NCI-H2227 (cell line): Measurements from ENCODE around the gene C17orf75.
"Not testable (repeated sequence)": the region's sequence is repeated elsewhere in the genome, so short reads cannot be mapped to it uniquely, and the experiment has no call there.

Experiments used
- DNase-seq: peaks from one replicate; lab custom pipeline; 2025; ENCODE audit not compliant: unreplicated experiment; lab: John Stamatoyannopoulos, UW

C17orf75 gene

DNA sequence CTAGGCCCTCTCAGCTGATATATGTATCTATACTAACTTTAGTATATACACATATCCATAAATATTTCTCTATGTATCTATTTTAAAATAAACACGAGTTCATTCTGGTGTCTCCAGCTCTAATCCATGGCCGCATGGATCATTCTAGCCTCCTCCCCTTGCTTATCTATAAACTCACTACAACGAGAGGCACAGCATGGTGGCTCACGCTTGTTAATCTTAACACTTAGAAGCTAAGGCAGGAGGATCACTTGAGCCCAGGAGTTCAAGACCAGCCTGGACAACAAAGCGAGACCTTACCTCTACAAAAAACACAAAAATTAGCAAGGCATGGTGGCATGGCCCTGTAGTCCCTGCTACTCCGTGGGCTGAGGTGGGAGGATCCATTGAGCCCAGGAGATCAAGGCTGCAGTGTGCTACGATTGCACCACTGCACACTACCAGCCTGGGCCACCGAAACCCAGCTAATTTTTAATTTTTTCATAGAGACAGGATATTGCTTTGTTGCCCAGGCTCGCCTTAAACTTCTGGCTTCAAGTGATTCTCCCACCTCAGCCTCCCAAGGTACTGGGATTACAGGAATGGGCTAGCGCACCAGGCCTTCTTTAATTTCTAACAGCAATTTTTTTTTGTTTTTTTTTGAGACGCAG, 4.1 kb upstream of the C17orf75 start:
- no peak for DNase-seq

DNA sequence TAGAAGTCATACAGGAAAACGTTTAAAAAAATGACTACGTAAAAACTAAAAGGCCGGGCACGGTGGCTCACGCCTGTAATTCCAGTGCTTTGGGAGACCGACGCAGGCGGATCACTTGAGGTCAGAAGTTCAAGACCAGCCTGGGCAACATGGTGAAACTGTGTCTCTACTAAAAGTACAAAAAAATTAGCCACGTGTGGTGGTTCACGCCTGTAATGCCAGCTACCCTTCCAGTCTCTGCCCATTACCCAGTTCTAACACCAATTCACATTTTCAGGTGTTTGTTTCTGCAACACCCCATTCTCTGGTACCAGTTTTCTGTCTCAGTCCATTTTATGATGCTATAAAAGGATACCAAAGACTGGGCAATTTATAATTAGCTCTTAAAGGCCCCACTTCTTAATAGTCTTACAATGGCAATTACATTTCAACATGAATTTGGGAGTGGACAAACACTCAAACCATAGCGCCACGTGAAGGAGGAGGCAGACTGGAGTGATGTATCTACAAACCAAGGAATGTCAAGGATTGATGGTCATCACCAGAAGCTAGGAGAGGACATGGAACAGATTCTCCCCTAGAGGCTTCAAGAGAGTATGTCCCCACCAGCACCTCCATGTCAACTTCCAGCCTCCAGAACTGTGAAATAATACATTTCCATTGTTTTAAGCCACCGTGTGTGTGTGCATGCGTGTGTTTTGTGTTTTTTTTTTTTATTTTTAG, 791 bp upstream of the C17orf75 start:
- peak; percentile 7 for DNase-seq

DNA sequence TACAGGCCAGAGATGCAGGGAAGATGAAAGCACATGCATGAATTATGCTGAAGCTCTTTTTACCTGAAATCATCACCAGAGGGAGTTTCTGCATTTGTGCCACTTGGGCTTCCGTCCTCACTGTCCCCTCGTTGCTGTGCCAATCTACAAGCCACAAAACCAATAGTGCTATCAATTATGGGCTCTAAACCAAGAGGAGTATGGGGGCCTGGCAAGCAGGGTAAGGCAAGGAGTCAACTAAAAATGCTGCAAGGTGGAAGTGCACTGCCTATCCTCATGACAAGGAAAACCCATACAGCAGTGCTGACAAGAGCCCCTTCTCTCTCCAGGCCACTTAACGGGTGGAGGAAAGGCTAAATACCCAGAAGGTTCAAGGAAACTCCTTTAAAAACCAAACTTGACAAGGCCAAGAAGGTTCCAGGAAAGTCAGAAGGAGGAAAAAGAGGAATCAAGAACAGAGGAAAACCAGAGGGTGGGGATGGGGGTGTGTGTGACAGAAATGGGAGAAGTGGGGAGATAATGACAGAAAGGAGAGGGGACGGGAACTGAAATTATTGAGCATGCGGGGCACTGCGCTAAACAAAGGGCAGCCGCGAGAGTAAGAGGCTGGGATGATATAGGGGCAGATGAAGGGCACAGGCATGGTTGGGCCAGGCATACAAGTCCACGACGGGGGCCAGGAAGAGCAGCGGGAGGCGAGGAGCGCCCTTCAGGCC, 674 bp downstream of the C17orf75 start:
- DNase-seq, result peak; percentile 40

DNA sequence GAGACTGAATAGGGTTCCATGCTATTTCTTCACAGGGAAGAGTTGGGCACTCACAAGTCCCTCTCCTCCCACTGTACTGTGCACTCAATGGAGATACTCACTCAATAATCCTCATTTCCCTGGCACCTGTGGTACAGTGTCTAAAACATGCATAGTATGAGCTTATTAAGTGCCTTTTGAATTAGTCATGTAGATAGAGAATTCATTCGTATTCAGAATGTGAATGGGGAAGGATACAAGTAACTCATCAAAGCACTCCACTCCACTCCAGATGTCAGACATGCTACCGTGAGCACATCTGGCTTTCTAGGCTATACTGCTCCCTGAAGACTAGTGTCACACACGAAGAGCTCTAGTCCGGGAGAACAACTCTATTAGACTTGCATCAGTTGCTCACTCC, 6.3 kb downstream of the C17orf75 start:
- no peak for DNase-seq

DNA sequence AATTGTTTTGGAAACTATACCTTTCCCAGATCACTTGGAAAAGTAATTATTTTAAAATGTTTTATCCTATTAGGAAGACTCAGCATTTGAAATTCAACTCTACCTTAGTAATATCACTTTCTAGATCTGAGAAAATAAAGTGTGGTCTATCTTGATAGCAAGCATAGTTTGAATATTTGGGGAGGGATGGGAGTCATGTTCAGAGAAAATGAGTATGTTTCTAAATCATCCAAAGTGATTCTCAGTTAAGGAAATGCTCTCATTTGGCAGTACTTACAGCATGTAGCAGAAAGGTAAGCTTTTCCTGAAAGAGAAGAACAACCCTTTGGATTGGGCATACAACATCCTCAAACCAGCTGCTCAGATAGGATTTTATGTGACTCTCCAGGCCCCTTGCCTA, 6.9 kb downstream of the C17orf75 start:
- no peak for DNase-seq

DNA sequence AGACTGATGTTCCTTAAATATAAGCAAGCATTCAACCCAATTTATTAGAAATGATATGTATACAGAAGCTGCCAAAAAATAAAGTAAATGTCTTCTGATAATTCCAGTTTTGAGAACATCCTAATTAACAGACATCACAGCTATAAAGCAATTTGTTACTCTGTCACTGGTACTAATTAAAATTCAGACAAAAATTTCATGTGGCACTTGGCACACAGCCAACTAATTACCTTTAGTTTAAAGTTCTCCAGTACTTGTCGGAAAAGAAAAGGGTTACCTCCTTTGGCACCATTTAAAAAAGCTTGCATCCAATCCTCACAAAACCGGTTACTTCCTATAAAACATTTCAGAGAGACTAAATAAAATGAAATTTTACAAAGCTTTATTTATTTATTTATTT, 8.8 kb downstream of the C17orf75 start:
- no peak for DNase-seq

DNA sequence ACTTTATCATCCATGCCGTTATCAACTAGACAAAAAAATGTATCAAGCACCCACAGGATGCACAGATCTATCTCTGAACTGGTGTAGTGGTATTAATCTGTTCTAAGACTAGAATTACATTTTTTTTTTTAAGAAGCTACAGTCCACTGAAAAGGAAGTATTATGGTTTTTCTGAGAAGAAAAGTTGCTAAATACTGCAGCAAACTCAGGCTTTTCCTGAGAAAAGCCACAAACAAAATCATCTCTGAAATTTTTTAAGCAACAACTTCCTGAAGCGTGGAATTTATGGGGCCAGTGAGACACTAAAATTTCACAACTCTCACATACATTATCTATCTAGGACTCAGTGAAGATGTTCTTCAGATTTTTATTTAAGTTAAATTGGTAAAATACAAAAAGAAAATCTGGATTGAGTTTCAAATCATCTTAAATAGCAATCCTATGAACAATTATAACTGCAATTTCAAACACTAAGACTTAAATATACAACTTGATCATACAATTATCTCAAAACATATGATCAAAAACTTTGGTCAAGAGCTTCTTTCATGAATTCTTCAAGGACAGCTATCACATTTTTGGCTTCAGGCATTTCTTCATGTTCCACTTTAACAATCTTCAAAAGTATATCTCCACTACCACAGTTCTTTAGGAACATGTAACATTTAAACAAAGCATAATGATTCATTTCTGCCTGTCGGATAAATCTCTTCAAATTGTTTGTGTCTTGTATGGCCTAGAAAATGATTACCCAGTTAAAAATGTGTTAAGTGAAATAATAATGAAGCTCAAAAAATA, 10.5 kb downstream of the C17orf75 start:
- DNase-seq, result no peak

DNA sequence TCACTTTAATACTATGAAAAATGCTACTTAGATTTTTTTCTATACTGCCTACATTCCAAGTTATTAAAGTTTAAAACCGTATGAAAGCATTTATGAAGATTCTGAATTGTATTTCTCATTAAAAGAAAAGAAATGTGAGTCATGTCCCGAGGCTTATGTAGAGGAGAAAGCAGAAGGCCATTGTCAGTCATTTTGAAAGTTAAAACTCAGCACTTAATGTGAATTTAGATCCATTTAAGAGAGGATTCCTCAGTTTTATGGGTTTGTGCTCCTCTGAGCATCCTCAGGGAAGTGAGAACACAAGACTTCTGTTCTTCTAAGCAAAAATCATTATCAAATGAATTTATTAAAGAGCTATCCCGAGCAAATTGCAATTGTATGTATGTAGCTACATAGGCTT, 11.8 kb downstream of the C17orf75 start:
- no peak for DNase-seq

DNA sequence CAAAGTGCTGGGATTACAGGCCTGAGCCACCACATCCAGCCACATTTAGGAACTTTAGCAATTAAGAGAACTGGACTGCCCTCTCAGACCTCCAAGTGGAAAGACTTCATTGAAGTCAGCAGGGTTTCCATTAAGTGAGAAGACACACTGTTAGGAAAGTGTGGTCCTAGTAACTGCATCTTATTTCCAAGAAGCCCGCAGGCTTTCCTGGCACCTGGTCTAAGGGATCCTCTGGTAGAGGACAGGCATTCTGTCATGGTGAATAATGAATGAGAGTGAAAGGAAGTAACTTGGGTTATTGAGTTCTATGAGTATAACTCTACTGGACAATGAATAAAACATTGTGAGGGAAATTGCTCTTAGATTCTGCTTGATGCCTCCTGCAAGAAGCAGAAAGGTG, 14.1 kb downstream of the C17orf75 start:
- DNase-seq, result no peak

DNA sequence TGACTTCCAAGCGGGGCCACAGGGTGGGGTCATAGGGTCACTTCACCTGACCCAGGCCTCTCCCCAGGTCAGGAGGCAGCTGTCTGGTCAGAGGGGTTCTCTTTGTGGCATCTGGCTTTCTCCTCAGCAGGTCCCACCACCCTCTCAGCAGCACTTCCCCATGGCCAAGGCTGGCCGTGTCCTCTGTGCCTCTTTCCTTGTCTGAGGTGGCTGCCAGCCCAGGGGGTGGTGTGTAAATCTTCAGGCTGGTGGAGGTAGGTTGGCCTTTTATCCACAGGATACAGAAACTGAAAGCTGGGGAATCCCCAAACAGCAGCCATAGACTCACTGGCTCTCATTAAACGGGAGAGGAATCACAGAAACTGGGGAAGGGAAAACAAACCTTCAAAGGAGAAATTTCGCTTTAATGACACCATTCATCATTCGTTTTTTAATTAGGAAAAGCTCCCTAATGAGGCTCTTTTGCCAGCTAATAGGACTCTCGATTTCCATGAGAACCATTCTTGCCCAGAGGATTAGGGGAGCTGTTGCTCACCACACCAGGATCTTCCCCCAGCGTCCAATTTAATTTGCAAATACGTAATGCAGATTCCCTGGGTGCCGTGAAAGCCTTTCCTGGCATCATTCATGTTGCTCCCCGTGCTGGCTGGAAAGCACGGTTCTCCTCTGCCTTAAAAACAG, 18.0 kb downstream of the C17orf75 start:
- DNase-seq, result no peak

DNA sequence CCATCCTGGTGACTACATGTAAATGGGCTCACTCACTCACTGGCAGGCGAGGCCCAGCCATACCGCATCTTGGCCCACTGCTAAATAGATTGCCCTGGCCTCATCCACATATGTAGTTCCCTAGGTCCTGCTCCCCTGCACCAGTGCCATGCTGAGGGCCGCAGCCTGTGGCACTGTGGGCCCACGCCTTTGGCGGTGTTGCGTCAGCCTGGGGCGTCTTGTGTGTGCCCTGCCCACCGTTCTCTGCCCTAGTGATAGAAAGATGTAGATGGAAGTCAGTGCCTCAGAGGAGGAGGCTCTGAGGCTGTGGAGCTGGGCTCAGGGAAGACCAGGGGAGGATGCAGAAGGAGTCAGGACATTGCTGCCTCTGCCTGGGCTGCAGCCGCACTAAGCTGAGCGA, 18.9 kb downstream of the C17orf75 start:
- DNase-seq, result no peak

DNA sequence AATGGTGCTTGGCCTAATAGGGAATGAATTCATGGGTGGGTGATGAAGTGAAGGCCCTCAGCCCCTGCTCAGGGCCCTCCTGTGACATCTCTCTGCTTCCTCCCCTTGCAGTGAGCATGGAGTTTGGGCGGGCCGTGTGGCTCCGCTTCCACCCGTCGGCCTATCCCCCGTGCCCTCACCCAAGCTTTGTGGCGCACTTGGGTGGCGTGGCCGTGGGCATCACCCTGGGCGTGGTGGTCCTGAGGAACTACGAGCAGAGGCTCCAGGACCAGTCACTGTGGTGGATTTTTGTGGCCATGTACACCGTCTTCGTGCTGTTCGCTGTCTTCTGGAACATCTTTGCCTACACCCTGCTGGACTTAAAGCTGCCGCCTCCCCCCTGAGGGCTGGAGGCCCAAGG, 21.1 kb downstream of the C17orf75 start:
- no peak for DNase-seq

DNA sequence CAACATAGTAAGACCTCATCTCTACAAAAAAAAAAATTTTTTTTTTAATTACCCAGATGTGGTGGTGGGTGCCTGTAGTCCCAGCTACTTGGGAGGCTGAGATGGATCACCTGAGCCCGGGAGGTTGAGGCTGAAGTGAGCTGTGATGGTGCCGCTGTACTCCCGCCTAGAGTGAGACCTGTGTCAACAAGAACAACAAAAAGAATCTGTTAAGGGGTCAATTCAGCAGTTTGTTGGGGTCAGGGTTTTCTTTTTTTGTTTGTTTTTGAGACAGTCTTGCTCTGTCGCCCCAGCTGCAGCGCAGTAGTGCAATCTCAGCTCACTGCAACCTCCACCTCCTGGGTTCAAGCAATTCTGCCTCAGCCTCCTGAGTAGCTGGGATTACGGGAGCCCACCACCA, 21.9 kb downstream of the C17orf75 start:
- DNase-seq, result not testable (repeated sequence)

DNA sequence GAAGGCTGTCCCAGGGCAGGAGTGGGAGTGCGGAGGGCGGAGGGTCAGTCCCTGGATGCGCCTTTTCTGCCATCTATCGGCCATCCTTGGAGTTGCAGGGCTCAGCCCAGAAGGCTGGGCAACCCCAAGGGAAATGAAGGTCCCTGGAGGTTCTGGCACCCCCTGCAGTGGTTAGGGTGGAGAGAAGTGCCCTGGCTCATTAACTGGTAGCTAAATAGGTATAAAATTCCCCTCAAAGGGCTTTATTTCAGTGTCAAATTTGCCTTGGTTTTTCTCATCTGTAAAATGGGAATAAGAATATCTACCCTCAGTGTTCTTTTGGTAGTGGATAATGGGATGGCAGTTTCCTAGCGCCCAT, 22.4 kb downstream of the C17orf75 start:
- peak; percentile 51 for DNase-seq

DNA sequence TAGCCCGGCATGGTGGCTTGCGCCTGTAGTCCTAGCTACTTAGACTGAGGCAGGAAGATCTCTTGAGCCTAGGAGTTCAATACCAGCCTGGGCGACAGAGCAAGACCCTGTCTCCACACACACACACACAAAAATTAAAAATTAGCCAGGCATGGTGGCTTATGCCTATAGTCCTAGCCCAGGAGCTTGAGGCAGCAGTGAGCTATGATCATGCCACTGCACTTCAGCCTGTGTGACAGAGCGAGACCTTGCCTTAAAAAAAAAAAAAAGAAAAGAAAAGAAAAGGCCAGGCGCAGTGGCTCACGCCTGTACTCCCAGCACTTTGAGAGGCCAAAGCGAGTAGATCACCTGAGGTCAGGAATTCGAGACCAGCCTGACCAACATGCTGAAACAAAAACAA, 23.9 kb downstream of the C17orf75 start:
- DNase-seq, result no peak

DNA sequence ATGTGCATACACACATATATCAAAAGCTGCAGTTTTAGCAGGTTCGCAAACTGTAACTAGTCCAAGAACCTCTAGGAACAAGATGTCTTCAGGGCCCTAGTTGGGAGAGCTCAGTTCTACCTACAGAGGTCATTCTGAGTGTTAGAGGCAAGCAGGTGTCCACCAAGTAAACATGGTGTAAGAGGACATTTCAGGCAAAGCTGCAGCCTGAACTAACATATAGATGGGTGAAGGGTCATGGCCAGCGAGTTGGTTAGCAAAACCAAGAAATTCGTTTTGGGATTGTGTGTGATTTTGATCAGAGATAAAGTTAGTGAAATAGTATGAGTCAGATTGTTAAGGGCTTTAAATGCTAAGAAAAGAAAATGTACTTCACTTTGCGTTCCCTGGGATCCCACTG, 24.6 kb downstream of the C17orf75 start:
- DNase-seq, result no peak

DNA sequence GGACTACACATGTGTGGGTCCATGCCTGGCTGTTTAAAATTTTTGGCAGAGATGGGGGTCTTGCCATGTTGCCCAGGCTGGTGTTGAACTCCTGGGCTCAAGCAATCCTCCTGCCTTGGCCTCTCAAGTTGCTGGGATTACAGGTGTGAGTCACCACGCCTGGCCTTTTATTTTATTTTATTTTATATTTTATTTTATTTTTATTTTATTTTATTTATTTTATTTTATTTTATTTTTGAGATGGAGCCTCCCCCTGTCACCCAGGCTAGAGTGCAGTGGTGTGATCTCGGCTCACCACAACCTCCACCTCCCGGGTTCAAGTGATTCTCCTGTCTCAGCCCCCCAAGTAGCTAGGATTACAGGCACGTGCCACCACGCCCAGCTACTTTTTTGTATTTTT, 25.3 kb downstream of the C17orf75 start:
- DNase-seq, result not testable (repeated sequence)

DNA sequence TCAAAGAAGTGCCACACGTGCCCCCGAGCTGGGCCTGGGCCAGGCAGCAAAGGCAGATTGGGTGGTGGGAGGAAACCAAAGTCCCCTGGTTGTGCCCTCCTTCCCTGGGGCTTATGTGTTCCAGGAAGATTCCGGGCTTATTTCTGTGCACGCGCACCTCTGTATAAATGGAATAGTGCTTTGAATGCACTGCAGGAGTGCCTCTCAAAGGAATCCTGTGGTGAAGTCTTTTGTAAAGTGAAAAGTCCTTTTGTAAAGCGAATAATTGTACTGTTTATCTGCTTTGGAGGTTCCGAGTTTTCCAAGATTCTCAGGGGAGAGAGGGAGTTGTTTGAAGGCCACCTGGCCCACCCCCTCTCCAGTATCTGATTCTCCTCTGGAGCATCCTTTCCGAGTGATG, 26.8 kb downstream of the C17orf75 start:
- DNase-seq, result peak; percentile 45

DNA sequence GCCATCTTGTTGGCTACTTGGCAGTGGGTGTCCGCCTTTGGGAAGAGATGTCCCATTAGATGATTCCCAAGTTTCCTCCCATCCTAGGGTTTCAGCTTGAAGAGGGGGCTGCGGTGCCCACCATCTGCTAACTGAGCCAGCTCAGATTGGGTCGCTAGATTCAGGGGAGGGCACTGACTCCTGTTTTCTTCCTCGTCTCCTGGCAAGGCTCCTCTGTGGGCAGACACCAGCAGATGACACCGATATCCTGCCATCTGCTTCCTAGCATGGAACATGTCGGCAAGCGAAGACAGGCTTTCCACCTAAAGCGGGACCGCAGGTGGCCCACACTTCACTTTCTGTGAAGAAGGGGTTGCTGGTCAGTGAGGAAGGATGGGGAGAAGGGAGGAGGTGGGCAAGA, 27.3 kb downstream of the C17orf75 start:
- DNase-seq, result no peak

DNA sequence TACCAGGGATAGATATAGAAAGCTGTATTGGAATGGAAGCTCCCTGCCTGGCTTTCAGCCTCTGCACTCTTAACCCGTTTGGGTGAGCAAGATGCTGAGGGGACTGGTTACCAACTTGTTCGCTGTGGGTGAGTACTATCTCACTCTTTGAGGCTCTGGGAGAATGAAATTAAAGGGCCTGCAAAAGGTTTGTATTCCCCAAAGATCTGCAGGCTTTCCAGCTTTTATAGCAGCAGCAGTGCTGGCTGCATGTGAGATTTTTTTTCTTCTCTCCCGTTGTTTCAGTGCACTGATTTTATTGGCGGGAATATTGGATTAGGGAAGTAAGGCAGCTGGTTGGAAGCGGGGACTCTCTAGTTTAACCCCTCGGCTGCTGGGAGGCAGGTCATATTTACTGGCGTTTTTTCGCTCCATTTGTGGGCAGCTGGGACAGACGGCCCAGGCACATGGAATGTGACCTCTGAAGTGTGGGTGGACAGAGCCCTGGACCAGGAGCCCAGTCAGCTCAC, 30.9 kb downstream of the C17orf75 start:
- peak; percentile 22 for DNase-seq

DNA sequence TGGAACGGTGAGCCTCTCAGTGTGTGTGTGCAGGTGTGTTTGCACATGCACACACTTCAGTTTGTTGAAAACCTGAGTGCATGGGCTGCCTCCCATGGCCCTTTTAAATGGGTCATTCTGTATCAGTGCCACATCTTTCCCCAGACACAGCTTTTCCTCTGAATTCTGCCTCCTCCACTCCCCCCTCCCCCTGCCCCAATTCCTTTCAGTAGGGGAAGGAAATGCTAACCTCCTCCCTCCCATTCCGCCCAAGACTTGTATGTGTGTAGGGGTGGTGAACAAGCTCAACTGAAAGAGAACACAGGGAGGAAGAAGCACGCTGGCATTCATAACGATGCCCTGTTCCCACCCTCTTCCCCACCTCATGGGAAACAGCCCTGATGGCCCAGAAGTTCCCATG, 34.3 kb downstream of the C17orf75 start:
- DNase-seq, result no peak
